Activated effector memory CD4-positive, alpha-beta T cell treated with anti-CD3 and anti-CD28 coated beads, Interleukin-2, amount 50 U/mL, for 16 hours (primary cell): Measurements from ENCODE around the gene ASTE1.
"Not testable (repeated sequence)": the region's sequence is repeated elsewhere in the genome, so short reads cannot be mapped to it uniquely, and the experiment has no call there.

ENCODE experiments used
- DNase-seq: peaks from one replicate; pipeline ENCODE4 v3.0.0-alpha.2; 2020

The ASTE1 gene

GRCh38 chr3:131007782-131008181, 18.8 kb downstream of the ASTE1 start:
- DNase-seq: no peak

DNA sequence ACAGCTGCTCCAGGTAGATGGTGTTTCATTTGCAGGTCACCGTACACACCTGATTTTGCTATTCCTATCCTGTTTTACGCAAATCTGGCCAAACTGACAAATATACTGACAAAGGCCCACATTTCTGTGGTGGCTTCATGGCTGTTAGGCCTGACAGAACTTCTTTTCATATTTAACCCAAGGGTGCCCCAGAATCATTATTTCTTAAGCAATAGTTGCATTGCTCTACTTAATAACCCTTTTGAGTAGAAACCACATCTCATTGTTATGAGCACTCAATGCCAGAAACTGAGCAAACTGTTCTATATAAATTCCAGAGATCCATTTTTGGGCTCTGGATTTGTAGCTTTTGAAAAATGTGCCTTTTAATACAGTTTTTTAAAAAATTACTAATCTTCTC, 19.4 kb downstream of the ASTE1 start:
- DNase-seq: no peak

DNA sequence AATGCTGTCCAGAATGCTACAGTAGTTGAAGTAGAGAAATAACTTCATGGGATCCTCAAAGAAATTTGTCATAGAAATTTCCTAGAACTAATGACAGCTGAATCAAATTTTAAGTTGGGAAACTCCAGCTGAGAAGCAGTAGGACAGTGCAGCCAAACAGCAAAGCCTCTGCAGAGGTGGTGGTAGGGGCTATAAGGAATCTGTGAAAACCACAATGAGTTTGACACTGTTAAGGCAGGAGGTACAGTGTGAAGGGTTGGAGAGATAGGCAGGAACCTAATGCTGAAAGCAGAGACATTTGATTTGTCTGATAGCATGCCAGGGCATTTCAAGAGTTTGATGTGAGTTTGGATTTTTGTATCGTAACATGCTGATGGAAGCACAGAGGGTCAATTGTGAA, 22.0 kb downstream of the ASTE1 start:
- no peak for DNase-seq

DNA sequence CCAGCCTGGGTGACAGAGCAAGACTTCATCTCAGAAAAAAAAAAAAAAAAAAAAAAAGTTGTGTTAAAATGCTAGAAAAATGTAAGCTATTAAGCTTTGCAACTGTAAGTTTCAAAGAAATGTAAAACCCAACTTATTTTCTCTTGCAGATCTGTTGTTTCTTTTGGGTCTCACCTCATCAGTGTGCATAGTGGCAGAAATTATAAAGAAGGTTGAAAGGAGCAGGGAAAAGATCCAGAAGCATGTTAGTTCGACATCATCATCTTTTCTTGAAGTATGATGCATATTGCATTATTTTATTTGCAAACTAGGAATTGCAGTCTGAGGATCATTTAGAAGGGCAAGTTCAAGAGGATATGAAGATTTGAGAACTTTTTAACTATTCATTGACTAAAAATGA, 25.6 kb downstream of the ASTE1 start:
- DNase-seq: no peak

- DNase-seq: no peak
Measured at GRCh38 chr3:130997289-130997688, 29.3 kb downstream of the ASTE1 start.

GRCh38 chr3:130992344-130992743, 34.3 kb downstream of the ASTE1 start:
- DNase-seq: no peak

GRCh38 chr3:130991126-130991525, 35.5 kb downstream of the ASTE1 start:
- no peak for DNase-seq

- no peak for DNase-seq
Measured at GRCh38 chr3:130990282-130990681, 36.3 kb downstream of the ASTE1 start.

DNA sequence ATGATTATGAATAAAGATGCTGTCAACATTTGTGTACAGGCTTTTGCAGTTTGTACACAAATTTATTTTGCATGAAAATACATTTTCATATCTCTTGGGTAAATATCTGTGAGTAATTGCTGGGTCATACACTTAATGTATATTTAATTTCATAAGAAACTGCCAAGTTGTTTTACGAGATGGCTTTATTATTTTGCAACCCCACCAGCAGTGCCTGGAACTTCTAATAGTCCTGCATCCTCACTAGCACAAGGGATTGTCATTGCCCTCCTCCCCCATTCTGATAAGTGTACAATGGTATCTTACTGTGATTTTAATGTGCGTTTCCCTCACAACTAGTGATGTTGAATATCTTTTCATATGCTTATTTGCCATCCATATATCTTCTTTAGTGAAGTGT, 45.2 kb downstream of the ASTE1 start:
- no peak for DNase-seq

DNA sequence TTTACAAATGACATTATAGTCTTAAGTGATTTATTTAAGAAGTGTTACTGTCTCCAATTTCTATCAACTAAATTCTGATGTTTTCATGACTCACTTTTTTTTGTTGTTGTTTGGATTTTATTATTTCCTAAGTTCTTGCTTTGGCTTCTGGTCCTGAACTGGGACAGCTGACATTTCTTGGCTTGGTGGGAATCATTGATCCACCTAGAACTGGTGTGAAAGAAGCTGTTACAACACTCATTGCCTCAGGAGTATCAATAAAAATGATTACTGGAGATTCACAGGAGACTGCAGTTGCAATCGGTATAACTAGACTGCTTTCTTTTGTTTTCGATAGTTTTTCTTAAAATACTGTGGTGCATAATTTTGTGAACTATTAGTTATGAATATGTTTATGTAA, 47.5 kb downstream of the ASTE1 start:
- DNase-seq: no peak

GRCh38 chr3:130976706-130977105, 49.9 kb downstream of the ASTE1 start:
- no peak for DNase-seq

- no peak for DNase-seq
Measured at GRCh38 chr3:130975251-130975650, 51.4 kb downstream of the ASTE1 start.

GRCh38 chr3:130974201-130974600, 52.4 kb downstream of the ASTE1 start:
- DNase-seq: no peak

- no peak for DNase-seq
Measured at GRCh38 chr3:130973406-130973805, 53.2 kb downstream of the ASTE1 start.

DNA sequence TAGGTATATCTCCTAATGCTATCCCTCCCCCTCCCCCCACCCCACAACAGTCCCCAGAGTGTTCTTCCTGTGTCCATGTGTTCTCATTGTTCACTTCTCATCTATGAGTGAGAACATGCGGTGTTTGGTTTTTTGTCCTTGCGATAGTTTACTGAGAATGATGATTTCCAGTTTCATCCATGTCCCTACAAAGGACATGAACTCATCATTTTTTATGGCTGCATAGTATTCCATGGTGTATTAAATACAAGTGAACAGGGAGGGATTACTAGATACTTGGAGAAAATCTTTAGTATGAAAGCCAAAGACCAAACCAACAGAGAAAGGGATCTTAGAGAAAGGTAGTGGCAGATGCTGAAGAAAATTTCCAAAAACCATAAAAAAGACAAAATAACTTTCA, 54.0 kb downstream of the ASTE1 start:
- DNase-seq: not testable (repeated sequence)

GRCh38 chr3:130971208-130971607, 55.4 kb downstream of the ASTE1 start:
- no peak for DNase-seq

DNA sequence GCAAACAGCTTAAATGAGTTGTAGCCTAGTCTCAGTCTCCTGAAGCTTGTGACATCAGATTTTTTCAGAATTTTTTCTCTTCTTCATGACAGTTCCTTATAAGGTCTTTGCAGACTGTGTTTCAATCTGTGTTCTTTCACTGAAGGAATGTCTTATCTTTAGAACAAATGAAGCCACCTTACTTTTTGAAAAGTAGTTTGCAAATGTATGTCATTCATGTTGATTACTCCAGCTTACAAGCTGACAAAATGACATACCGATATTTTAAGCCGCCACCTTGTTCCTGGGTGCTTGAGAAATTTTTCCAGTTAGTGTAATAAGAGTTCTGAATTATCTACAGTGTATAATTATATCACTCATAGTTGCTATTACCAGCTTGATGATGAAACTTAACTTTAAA, 57.0 kb downstream of the ASTE1 start:
- DNase-seq: no peak

- no peak for DNase-seq
Measured at GRCh38 chr3:130968221-130968620, 58.4 kb downstream of the ASTE1 start.

- no peak for DNase-seq
Measured at GRCh38 chr3:130967281-130967680, 59.3 kb downstream of the ASTE1 start.

- DNase-seq: no peak
Measured at GRCh38 chr3:130963878-130964277, 62.7 kb downstream of the ASTE1 start.
